Transverse colon (tissue), 4 donors: ENCODE data around the gene PGM5. TPM values are rescaled to one million over a fixed set of nuclear protein-coding genes. Genes with fewer than 3 reads are reported as not detected.
A peak's percentile ranks its signal among the peaks of the same experiment; 100 is the strongest.

Source experiments
- DNase-seq: peaks from one replicate; pipeline ENCODE4 v3.0.0-alpha.2; 2019
- H3K27ac ChIP-seq, 4 donors: fragments of 200-600 bp; sonication (generic); 2 replicates each; pipeline ENCODE4 v1.5.1; 2016 to 2018; ENCODE audit warnings: inconsistent platforms in 4 of 4
- H3K27me3 ChIP-seq: fragments of 200-600 bp; sonication (generic); 2 replicates; pipeline ENCODE4 v1.5.1; 2017; ENCODE audit warnings: inconsistent platforms
- H3K36me3 ChIP-seq, 4 donors: fragments of 200-600 bp; sonication (generic); 2 replicates each; pipeline ENCODE4 v1.5.1; 2017 to 2019; ENCODE audit warnings: inconsistent platforms in 4 of 4
- H3K4me1 ChIP-seq, 4 donors: fragments of 200-600 bp; sonication (generic); 2 replicates each; pipeline ENCODE4 v1.5.1; 2017 to 2020; ENCODE audit warnings: inconsistent platforms in 4 of 4
- H3K4me3 ChIP-seq, 4 donors: fragments of 200-600 bp; sonication (generic); 1 replicate in 1 of 4; 2 replicates in 3 of 4; pipeline versions ENCODE4 v1.5.1 to v1.6.1; 2017 to 2019; ENCODE audit warnings: inconsistent platforms in 4 of 4
- H3K9me3 ChIP-seq, 2 donors: fragments of 200-600 bp; sonication (generic); 2 replicates each; pipeline ENCODE4 v1.5.1; 2017 to 2019; ENCODE audit warnings: inconsistent platforms in 2 of 2
- EP300 ChIP-seq: sonication (generic); formaldehyde crosslinking; IDR thresholded peaks from one replicate; pipeline ENCODE4 v1.6.1; 2017; ENCODE audit warnings: antibody characterized with exemption, low read depth
- POLR2A ChIP-seq: fragments of 450-650 bp; IDR thresholded peaks from one replicate; pipeline ENCODE4 v1.6.1; 2016; ENCODE audit warnings: antibody characterized with exemption, mild to moderate bottlenecking, moderate library complexity
- POLR2AphosphoS5 ChIP-seq, 3 donors: sonication (generic); formaldehyde crosslinking; IDR thresholded peaks; one replicate each; pipeline ENCODE4 v1.6.1; 2016; ENCODE audit warnings: antibody characterized with exemption in 3 of 3
- WGBS, 2 donors: methylation state at CpG; one replicate each; pipeline ENCODE4 v1.1.5; 2018; ENCODE audit warnings: low coverage in 1 of 2; 5-methylcytosine and 5-hydroxymethylcytosine counted together
- in situ Hi-C, 4 donors: fragments of 200-750 bp; cut with MboI; loops; one replicate each; pipeline versions ENCODE4 v1.15.0 to v1.15.1; 2017; ENCODE audit warnings: low sequenced_read_pairs in 3 of 4, low pct_ligation_motif_present in 1 of 4, low pct_unique_long_range_greater_than_20kb in 1 of 4
- intact Hi-C: fragments of 100-400 bp; cut with DNase I; formaldehyde crosslinking; loops from one replicate; pipeline ENCODE4 v1.15.1; 2023; ENCODE audit warnings: low total_unique reads
- total RNA-seq, 4 donors: library from RNA; depleted of rRNA; stranded (reverse); fragments of >200 nt; gene quantifications; one replicate each; pipeline ENCODE4 v1.1.0, GENCODE V29; 2016
- TF ChIP-seq, protein P1 (sequence below), 5 experiments: fragments of 200-600 bp in 3 of 5; fragments of 450-650 bp in 2 of 5; sonication (generic) in 3 of 5; IDR thresholded peaks; 1 replicate in 2 of 5; 2 replicates in 3 of 5; pipeline ENCODE4 v1.5.1; 2016 to 2017; ENCODE audit warnings: antibody characterized with exemption in 5 of 5, inconsistent platforms in 3 of 5, mild to moderate bottlenecking in 2 of 5, moderate library complexity in 1 of 5

The PGM5 gene
- total RNA-seq, 4 donors from 2014 or later, result 78.2 to 94.9 (median 89.4) TPM

DNA sequence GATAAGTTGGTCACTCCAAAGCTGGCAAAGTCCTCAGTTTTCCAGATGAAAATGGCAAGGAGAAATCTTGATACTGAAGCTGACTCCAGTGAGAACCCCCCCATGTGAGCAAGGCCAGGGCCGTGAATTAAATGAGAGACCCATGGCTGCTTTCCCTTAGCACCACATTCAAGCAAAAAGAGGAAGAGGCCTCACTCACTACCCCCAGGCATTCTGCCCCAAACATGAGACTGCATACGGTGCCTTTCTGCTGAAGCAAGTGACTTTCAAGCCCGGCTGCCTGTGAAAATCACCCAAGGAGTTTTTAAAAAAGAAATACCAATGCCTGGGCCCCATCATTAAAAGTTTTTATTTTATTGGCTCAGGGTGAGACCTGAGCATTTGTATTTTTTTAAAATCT is 117.4 kb downstream of the PGM5 start:
- Histone ChIP-seq H3K36me3 (no peaks in the 10 kb centered on the region), H3K4me3 (no peak overlapping the region), H3K27ac (peak overlapping the region in 2 of 4 donors; percentile 29 to 54), H3K4me1 (peaks cover 0 to 12% (median 0%) of the 10 kb centered on the region in 4 donors), H3K9me3 (no peaks in the 10 kb centered on the region), H3K27me3 (no peaks in the 10 kb centered on the region)
- 57% methylated on average over 3 of the region's 3 CpGs; no CpG with 5 or more reads in 1 of the 2 donors for WGBS, 2 donors
- in situ Hi-C loops, result no loop called here
- intact Hi-C loops, result no loop called here
- no peak for DNase-seq
- TF ChIP-seq POLR2AphosphoS5 (IDR thresholded peaks at IDR 0.05), result no peak
- no peak for TF ChIP-seq POLR2A
- TF ChIP-seq, protein P1, sequence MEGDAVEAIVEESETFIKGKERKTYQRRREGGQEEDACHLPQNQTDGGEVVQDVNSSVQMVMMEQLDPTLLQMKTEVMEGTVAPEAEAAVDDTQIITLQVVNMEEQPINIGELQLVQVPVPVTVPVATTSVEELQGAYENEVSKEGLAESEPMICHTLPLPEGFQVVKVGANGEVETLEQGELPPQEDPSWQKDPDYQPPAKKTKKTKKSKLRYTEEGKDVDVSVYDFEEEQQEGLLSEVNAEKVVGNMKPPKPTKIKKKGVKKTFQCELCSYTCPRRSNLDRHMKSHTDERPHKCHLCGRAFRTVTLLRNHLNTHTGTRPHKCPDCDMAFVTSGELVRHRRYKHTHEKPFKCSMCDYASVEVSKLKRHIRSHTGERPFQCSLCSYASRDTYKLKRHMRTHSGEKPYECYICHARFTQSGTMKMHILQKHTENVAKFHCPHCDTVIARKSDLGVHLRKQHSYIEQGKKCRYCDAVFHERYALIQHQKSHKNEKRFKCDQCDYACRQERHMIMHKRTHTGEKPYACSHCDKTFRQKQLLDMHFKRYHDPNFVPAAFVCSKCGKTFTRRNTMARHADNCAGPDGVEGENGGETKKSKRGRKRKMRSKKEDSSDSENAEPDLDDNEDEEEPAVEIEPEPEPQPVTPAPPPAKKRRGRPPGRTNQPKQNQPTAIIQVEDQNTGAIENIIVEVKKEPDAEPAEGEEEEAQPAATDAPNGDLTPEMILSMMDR (IDR thresholded peaks at IDR 0.05), result no peak
- TF ChIP-seq EP300, result no peak

DNA sequence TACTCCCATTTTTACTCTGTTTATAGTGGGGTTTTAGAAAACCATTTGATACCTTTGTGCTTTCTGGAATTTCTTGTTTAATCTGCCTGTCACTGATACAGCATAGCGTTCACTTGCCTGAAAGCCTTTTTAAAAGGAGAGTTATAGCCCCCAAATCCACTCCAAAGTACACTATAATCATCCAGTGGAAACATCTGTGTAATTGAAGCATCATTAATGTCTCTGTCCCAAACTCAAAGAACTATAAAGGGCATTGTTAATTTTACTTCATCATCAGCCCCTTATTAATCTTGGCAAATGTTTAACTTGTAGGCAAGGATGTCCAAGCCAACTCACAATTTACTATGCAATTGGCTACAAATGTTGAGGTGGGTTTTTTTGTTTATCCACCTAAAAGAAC is 120.0 kb downstream of the PGM5 start:
- 55 to 76% methylated on average over 1 of the region's 1 CpG for WGBS, 2 donors

DNA sequence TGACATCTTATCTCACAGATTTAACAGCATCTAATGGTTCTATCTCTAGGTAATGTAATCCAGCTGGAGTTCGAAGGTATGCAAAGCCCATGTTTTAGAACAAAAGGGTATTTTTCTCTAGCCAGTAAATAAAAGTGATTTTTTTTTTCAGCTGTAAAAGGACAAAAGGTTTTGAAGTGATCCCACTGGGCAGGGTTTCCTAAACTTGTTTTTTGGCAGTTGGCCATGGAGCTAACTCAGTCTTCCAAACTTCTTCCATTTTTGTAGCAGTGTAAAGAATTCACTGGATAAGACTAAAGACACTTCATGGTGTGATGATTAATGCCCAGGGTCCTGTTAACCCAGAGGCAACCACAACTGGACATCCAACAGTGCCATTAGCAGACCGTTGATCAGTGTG is 120.4 kb downstream of the PGM5 start:
- Histone ChIP-seq H3K4me3 (no peak overlapping the region), H3K36me3 (no peaks in the 10 kb centered on the region), H3K9me3 (no peaks in the 10 kb centered on the region), H3K27me3 (no peaks in the 10 kb centered on the region), H3K4me1 (peaks cover 0 to 28% (median 2%) of the 10 kb centered on the region in 4 donors), H3K27ac (peak overlapping the region; percentile 32 to 70 (median 52))
- TF ChIP-seq POLR2AphosphoS5 (IDR thresholded peaks at IDR 0.05) (no peak), POLR2A (no peak), EP300 (no peak)
- TF ChIP-seq, protein P1 (IDR thresholded peaks at IDR 0.05), result no peak
- in situ Hi-C loops, result no loop called here
- no peak for DNase-seq
- intact Hi-C loops, result no loop called here
- 41 to 56% methylated on average over 2 of the region's 2 CpGs for WGBS, 2 donors

More for the DNA sequence above, 120.0 kb downstream of the PGM5 start:
- no peak for TF ChIP-seq POLR2A
- no peak for TF ChIP-seq EP300
- TF ChIP-seq, protein P1 (IDR thresholded peaks at IDR 0.05), result no peak
- no peak for TF ChIP-seq POLR2AphosphoS5 (IDR thresholded peaks at IDR 0.05)
- Histone ChIP-seq H3K4me3 (no peak overlapping the region), H3K9me3 (no peaks in the 10 kb centered on the region), H3K27me3 (no peaks in the 10 kb centered on the region), H3K4me1 (peaks cover 0 to 28% (median 2%) of the 10 kb centered on the region in 4 donors), H3K27ac (peak overlapping the region; percentile 32 to 70 (median 52)), H3K36me3 (no peaks in the 10 kb centered on the region)
- intact Hi-C loops, result no loop called here
- in situ Hi-C loops, result no loop called here
- DNase-seq, result no peak

DNA sequence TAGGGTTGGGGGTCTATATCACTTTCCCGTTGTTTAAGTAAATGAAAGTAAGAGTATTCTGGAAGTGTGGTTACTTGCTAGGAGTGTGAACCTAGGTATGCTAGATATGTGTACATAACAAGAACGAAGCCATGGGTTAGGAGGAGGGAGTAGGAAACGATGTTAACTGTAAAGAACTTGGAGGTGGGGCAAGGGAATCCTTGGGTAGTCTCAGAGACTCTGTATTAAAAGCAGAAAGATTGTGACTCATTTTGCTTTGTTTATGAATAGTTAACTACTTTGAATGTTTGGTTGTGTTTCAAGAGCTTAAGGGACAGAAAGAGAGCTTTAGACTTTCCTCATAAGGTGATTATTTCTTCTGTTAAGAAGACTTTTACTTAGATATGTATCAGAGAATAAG is 124.4 kb downstream of the PGM5 start:
- H3K27me3 ChIP-seq, result no peaks in the 10 kb centered on the region
- TF ChIP-seq, protein P1 (IDR thresholded peaks at IDR 0.05), result no peak
- TF ChIP-seq EP300 (no peak), POLR2A (no peak), POLR2AphosphoS5 (IDR thresholded peaks at IDR 0.05) (no peak)
- in situ Hi-C loops (no loop called here), intact Hi-C loops (no loop called here)
- H3K36me3 ChIP-seq, result no peaks in the 10 kb centered on the region
- peaks cover 0 to 32% (median 2%) of the 10 kb centered on the region in 4 donors for H3K4me1 ChIP-seq
- no peak for DNase-seq
- H3K9me3 ChIP-seq, result no peaks in the 10 kb centered on the region
- H3K4me3 ChIP-seq, result no peak overlapping the region
- 46 to 64% methylated on average over 3 of the region's 3 CpGs for WGBS, 2 donors
- H3K27ac ChIP-seq, result peak overlapping the region; percentile 23 to 72 (median 56)
